Right renal cortex interstitium (tissue), 3 donors: ENCODE results near the gene ITPK1. TPM values are rescaled to one million over a fixed set of nuclear protein-coding genes. Genes with fewer than 3 reads are reported as not detected.
"Not testable (repeated sequence)": the region's sequence is repeated elsewhere in the genome, so short reads cannot be mapped to it uniquely, and the experiment has no call there.

Experiments used
- DNase-seq, 3 donors: peaks; one replicate each; pipeline ENCODE4 v3.0.0-alpha.2; 2013; ENCODE audit warnings: low read depth in 3 of 3, low spot score in 2 of 3
- polyA plus RNA-seq, 3 donors: library from polyadenylated mRNA; unstranded; fragments of 120-200 nt; gene quantifications; one replicate each; pipeline ENCODE4 v1.2.1, GENCODE V29; 2013; ENCODE audit not compliant: insufficient read length in 3 of 3

ITPK1 gene
- polyA plus RNA-seq, 3 donors = 28.5 to 33.7 (median 29.7) TPM

GRCh38 chr14:93105856-93106255, 9.9 kb downstream of the ITPK1 start:
- DNase-seq = not testable (repeated sequence)

GRCh38 chr14:93105362-93105761, 10.4 kb downstream of the ITPK1 start:
- no peak for DNase-seq

GRCh38 chr14:93104961-93105360, 10.8 kb downstream of the ITPK1 start:
- no peak for DNase-seq

GRCh38 chr14:93103392-93104080, 12.2 kb downstream of the ITPK1 start:
- DNase-seq = no peak

- no peak for DNase-seq
Observed at GRCh38 chr14:93102141-93102540, 13.6 kb downstream of the ITPK1 start.

GRCh38 chr14:93101181-93101580, 14.5 kb downstream of the ITPK1 start:
- no peak for DNase-seq

- DNase-seq = no peak
Observed at GRCh38 chr14:93100570-93100969, 15.2 kb downstream of the ITPK1 start.

GRCh38 chr14:93100100-93100499, 15.6 kb downstream of the ITPK1 start:
- no peak for DNase-seq

- no peak for DNase-seq
Observed at GRCh38 chr14:93099643-93100042, 16.1 kb downstream of the ITPK1 start.

GRCh38 chr14:93099196-93099595, 16.5 kb downstream of the ITPK1 start:
- DNase-seq = no peak

GRCh38 chr14:93096691-93097322, 18.9 kb downstream of the ITPK1 start:
- DNase-seq = no peak

- DNase-seq = no peak
Observed at GRCh38 chr14:93095742-93096510, 19.8 kb downstream of the ITPK1 start.

GRCh38 chr14:93094121-93094918, 21.4 kb downstream of the ITPK1 start:
- no peak for DNase-seq

- DNase-seq = no peak
Observed at GRCh38 chr14:93092606-93093556, 22.8 kb downstream of the ITPK1 start.

- DNase-seq = no peak
Observed at GRCh38 chr14:93091666-93092065, 24.1 kb downstream of the ITPK1 start.

GRCh38 chr14:93090826-93091555, 24.7 kb downstream of the ITPK1 start:
- DNase-seq = no peak

GRCh38 chr14:93089521-93090269, 26.0 kb downstream of the ITPK1 start:
- no peak for DNase-seq

GRCh38 chr14:93086441-93087055, 29.2 kb downstream of the ITPK1 start:
- no peak for DNase-seq
